IMR-90 (cell line): Measurements from ENCODE around the gene ST6GAL2. TPM values are rescaled to one million over a fixed set of nuclear protein-coding genes. Genes with fewer than 3 reads are reported as not detected.

Experiments
- ATAC-seq: fragments of 200-7000 bp; cut with Tn5 transposase; 2 replicates; pipeline ENCODE4 v1.9.1; 2020; ENCODE audit warnings: low read depth, mild to moderate bottlenecking, moderate library complexity
- BruUV-seq: library from RNA; stranded (reverse); fragments of 400-500 nt; replicated peaks from 2 replicates; lab custom pipeline; 2021; lab: Mats Ljungman, UMichigan
- CTCF ChIA-PET: fragments of 300-600 bp; formaldehyde crosslinking; extraction: SDS; loops from one replicate; lab custom pipeline; 2021; ENCODE audit warnings: antibody characterized with exemption; lab: Yijun Ruan, JAX
- POLR2A ChIA-PET: fragments of 300-600 bp; sonication (Branson Sonifier 250); formaldehyde crosslinking; loops from one replicate; lab custom pipeline; 2022; ENCODE audit warnings: antibody characterized with exemption; ENCODE audit not compliant: unreplicated experiment; lab: Charles Lee
- DNase-seq: peaks from one replicate; pipeline ENCODE4 v3.0.0; 2013
- H2AFZ ChIP-seq: replicated peaks from 2 replicates; pipeline ENCODE3; 2013; ENCODE audit warnings: low read length, mild to moderate bottlenecking; ENCODE audit not compliant: poor library complexity
- H2AK5ac ChIP-seq: 2 replicates; pipeline ENCODE4 v1.6.1; 2013; ENCODE audit warnings: low read depth, low read length, inconsistent platforms
- H2AK9ac ChIP-seq: replicated peaks from 2 replicates; pipeline ENCODE3; 2013; ENCODE audit warnings: mild to moderate bottlenecking, low read depth, low read length, moderate library complexity; ENCODE audit not compliant: poor library complexity
- H2BK120ac ChIP-seq: 2 replicates; pipeline ENCODE4 v1.6.1; 2013; ENCODE audit warnings: low read depth, low read length, inconsistent platforms
- H2BK15ac ChIP-seq: 3 replicates; pipeline ENCODE4 v1.6.1; 2013; ENCODE audit warnings: low read depth, low read length, inconsistent platforms
- H2BK20ac ChIP-seq: 2 replicates; pipeline ENCODE4 v1.6.1; 2013; ENCODE audit warnings: low read depth, mild to moderate bottlenecking, inconsistent platforms, low read length, moderate library complexity
- H2BK5ac ChIP-seq: 2 replicates; pipeline ENCODE4 v1.6.1; 2013; ENCODE audit warnings: mild to moderate bottlenecking, low read depth, low read length, inconsistent platforms; ENCODE audit not compliant: poor library complexity, severe bottlenecking
- H3K14ac ChIP-seq: replicated peaks from 2 replicates; pipeline ENCODE4 v1.6.1; 2013; ENCODE audit warnings: low read depth, low read length, inconsistent platforms
- H3K18ac ChIP-seq: 2 replicates; pipeline ENCODE4 v1.6.1; 2013; ENCODE audit warnings: low read depth, low read length, control low read depth
- H3K23ac ChIP-seq: 2 replicates; pipeline ENCODE4 v1.6.1; 2013; ENCODE audit warnings: low read depth, low read length, inconsistent platforms
- H3K27ac ChIP-seq: 2 replicates; pipeline ENCODE4 v1.5.1; 2013; ENCODE audit warnings: mild to moderate bottlenecking, control low read depth, low read length; ENCODE audit not compliant: insufficient read depth
- H3K27me3 ChIP-seq: 2 replicates; pipeline ENCODE4 v1.6.1; 2013; ENCODE audit warnings: low read length; ENCODE audit not compliant: control insufficient read depth, insufficient read depth
- H3K36me3 ChIP-seq: 2 replicates; pipeline ENCODE4 v1.6.1; 2013; ENCODE audit warnings: low read length, mixed read lengths; ENCODE audit not compliant: control insufficient read depth, insufficient read depth
- H3K4ac ChIP-seq: 2 replicates; pipeline ENCODE4 v1.6.1; 2013; ENCODE audit warnings: low read depth, low read length, inconsistent platforms
- H3K4me1 ChIP-seq: 2 replicates; pipeline ENCODE4 v1.6.1; 2013; ENCODE audit warnings: low read length, mixed read lengths; ENCODE audit not compliant: control insufficient read depth, insufficient read depth
- H3K4me2 ChIP-seq: 2 replicates; pipeline ENCODE4 v1.6.1; 2013; ENCODE audit warnings: low read depth, mild to moderate bottlenecking, control low read depth, low read length, moderate library complexity
- H3K4me3 ChIP-seq: 2 replicates; pipeline ENCODE4 v1.5.1; 2013; ENCODE audit warnings: low read depth, mild to moderate bottlenecking, control low read depth, low read length, moderate library complexity; ENCODE audit not compliant: insufficient read depth
- H3K56ac ChIP-seq: 2 replicates; pipeline ENCODE4 v1.6.1; 2013; ENCODE audit warnings: low read length, inconsistent platforms; ENCODE audit not compliant: insufficient read depth; ENCODE audit errors: extremely low read depth
- H3K79me1 ChIP-seq, 2 experiments: 2 replicates each; pipeline ENCODE4 v1.6.1; 2013; ENCODE audit warnings: low read length in 2 of 2, inconsistent platforms in 1 of 2, low read depth in 1 of 2
- H3K9ac ChIP-seq: 2 replicates; pipeline ENCODE4 v1.6.1; 2013; ENCODE audit warnings: low read depth, low read length, control low read depth
- H3K9me1 ChIP-seq: 2 replicates; pipeline ENCODE4 v1.6.1; 2013; ENCODE audit warnings: low read length, inconsistent platforms; ENCODE audit not compliant: insufficient read depth
- H3K9me3 ChIP-seq: 2 replicates; pipeline ENCODE4 v1.6.1; 2013; ENCODE audit warnings: low read length; ENCODE audit not compliant: control insufficient read depth, insufficient read depth
- H4K20me1 ChIP-seq: 2 replicates; pipeline ENCODE4 v1.6.1; 2013; ENCODE audit warnings: low read length, inconsistent platforms; ENCODE audit not compliant: insufficient read depth
- H4K5ac ChIP-seq: 2 replicates; pipeline ENCODE4 v1.6.1; 2013; ENCODE audit warnings: mild to moderate bottlenecking, low read depth, low read length, control low read depth
- H4K8ac ChIP-seq, 2 experiments: 2 replicates each; pipeline ENCODE4 v1.6.1; 2013; ENCODE audit warnings: low read depth in 2 of 2, low read length in 2 of 2, control low read depth in 1 of 2, inconsistent platforms in 1 of 2
- H4K91ac ChIP-seq: 2 replicates; pipeline ENCODE4 v1.6.1; 2013; ENCODE audit warnings: low read depth, low read length, inconsistent platforms; ENCODE audit not compliant: insufficient read depth
- BHLHE40 ChIP-seq: fragments of 150-350 bp; IDR thresholded peaks from 2 replicates; pipeline ENCODE4 v1.6.1; 2016; ENCODE audit warnings: mild to moderate bottlenecking, low read depth, low read length
- CEBPB ChIP-seq: IDR thresholded peaks from 2 replicates; pipeline ENCODE4 v1.6.1; 2012; ENCODE audit warnings: low read depth, low read length, improper control_type of control experiment
- CHD1 ChIP-seq: IDR thresholded peaks from 2 replicates; pipeline ENCODE4 v1.6.1; 2012; ENCODE audit warnings: low read depth, low read length, improper control_type of control experiment
- ELK1 ChIP-seq: fragments of 150-350 bp; IDR thresholded peaks from 2 replicates; pipeline ENCODE4 v1.6.1; 2016; ENCODE audit warnings: low read depth, mild to moderate bottlenecking, low read length, moderate library complexity, borderline replicate concordance
- MAZ ChIP-seq: IDR thresholded peaks from 2 replicates; pipeline ENCODE4 v1.6.1; 2012; ENCODE audit warnings: low read depth, mild to moderate bottlenecking, low read length, improper control_type of control experiment, moderate library complexity, borderline replicate concordance
- MXI1 ChIP-seq: IDR thresholded peaks from 2 replicates; pipeline ENCODE4 v1.6.1; 2012; ENCODE audit warnings: low read depth, mild to moderate bottlenecking, low read length, moderate library complexity, borderline replicate concordance
- NFE2L2 ChIP-seq: fragments of 150-350 bp; IDR thresholded peaks from 2 replicates; pipeline ENCODE4 v1.6.1; 2016; ENCODE audit warnings: low read depth, mild to moderate bottlenecking, low read length
- POLR2A ChIP-seq: IDR thresholded peaks from 2 replicates; pipeline ENCODE4 v1.6.1; 2012; ENCODE audit warnings: mild to moderate bottlenecking, low read depth, low read length
- RAD21 ChIP-seq: IDR thresholded peaks from 2 replicates; pipeline ENCODE4 v1.6.1; 2012; ENCODE audit warnings: low read length, improper control_type of control experiment
- RCOR1 ChIP-seq: IDR thresholded peaks from 2 replicates; pipeline ENCODE4 v1.6.1; 2012; ENCODE audit warnings: mild to moderate bottlenecking, low read length, improper control_type of control experiment; ENCODE audit not compliant: insufficient replicate concordance
- RFX5 ChIP-seq: IDR thresholded peaks from 2 replicates; pipeline ENCODE4 v1.8.0; 2012; ENCODE audit warnings: low read depth, mild to moderate bottlenecking, low read length, moderate library complexity
- SMC3 ChIP-seq: fragments of 150-350 bp; IDR thresholded peaks from 2 replicates; pipeline ENCODE4 v1.6.1; 2016; ENCODE audit warnings: low read depth, mild to moderate bottlenecking, antibody characterized with exemption, low read length, moderate library complexity
- USF2 ChIP-seq: fragments of 150-350 bp; IDR thresholded peaks from 2 replicates; pipeline ENCODE4 v1.6.1; 2017; ENCODE audit warnings: mild to moderate bottlenecking, antibody characterized with exemption, low read length, low read depth
- WGBS, 2 experiments: methylation state at CpG; one replicate each; pipeline versions ENCODE4 v1.1.5 to v1.1.7; 2013; ENCODE audit warnings: missing lambda C conversion rate in 2 of 2; ENCODE audit not compliant: insufficient read length in 1 of 2; ENCODE audit errors: extremely low coverage in 2 of 2; 5-methylcytosine and 5-hydroxymethylcytosine counted together
- dilution Hi-C: fragments of 300-500 bp; cut with HindIII; formaldehyde crosslinking; loops from one replicate; pipeline ENCODE4 v1.14.3; 2018; ENCODE audit warnings: low sequenced_read_pairs; ENCODE audit not compliant: unreplicated experiment
- in situ Hi-C: fragments of 300-500 bp; cut with MboI; formaldehyde crosslinking; loops from 3 replicates; pipeline ENCODE4 v1.14.3; 2019; ENCODE audit warnings: low sequenced_read_pairs, inconsistent platforms, mixed read lengths
- intact Hi-C: fragments of 100-400 bp; cut with micrococcal nuclease; formaldehyde crosslinking; loops from 2 replicates; pipeline ENCODE4 v1.10.0; 2022
- polyA plus RNA-seq, 3 experiments: library from polyadenylated mRNA; depleted of rRNA; stranded (reverse); fragments of >200 nt; gene quantifications; 2 replicates each; pipeline ENCODE4 v1.2.3, GENCODE V29; 2012; ENCODE audit warnings: low replicate concordance in 1 of 3
- total RNA-seq: library from RNA; depleted of rRNA; stranded (reverse); fragments of >200 nt; gene quantifications from 2 replicates; pipeline ENCODE4 v1.2.3, GENCODE V29; 2012

The ST6GAL2 gene
- total and polyA plus RNA-seq, 2 of the 4 experiments (the other 2 are of a cell fraction) = not detected

GRCh38 chr2:106759966-106760365 lies 126.0 kb downstream of the ST6GAL2 start:
- WGBS, 2 experiments = no CpG with 5 or more reads among the region's 2 CpGs
- no peak overlapping the region for H2BK15ac ChIP-seq
- no peaks in the 10 kb centered on the region for H3K79me1 ChIP-seq
- no peaks in the 10 kb centered on the region for H4K20me1 ChIP-seq
- dilution Hi-C loops = no loop called here
- no peak overlapping the region for H2AK5ac ChIP-seq
- H3K36me3 ChIP-seq = no peaks in the 10 kb centered on the region
- H4K8ac ChIP-seq = no peak overlapping the region
- H3K14ac ChIP-seq = no peak overlapping the region
- BruUV-seq = no TSS peak
- no peak overlapping the region for H3K4ac ChIP-seq
- no peaks in the 10 kb centered on the region for H3K27me3 ChIP-seq
- H3K56ac ChIP-seq = no peak overlapping the region
- no peak overlapping the region for H2BK20ac ChIP-seq
- no peak for TF ChIP-seq POLR2A
- no peak for TF ChIP-seq CHD1
- no peak for TF ChIP-seq RCOR1
- no peak for TF ChIP-seq MAZ
- no peak for TF ChIP-seq ELK1
- no peak for TF ChIP-seq MXI1
- TF ChIP-seq RAD21 = no peak
- TF ChIP-seq SMC3 = no peak
- no peak for TF ChIP-seq RFX5
- TF ChIP-seq BHLHE40 = no peak
- no peak for TF ChIP-seq CEBPB
- TF ChIP-seq USF2 = no peak
- TF ChIP-seq NFE2L2 = no peak
- no peak overlapping the region for H2BK5ac ChIP-seq
- no peak overlapping the region for H3K4me2 ChIP-seq
- H3K18ac ChIP-seq = no peak overlapping the region
- no peak overlapping the region for H3K23ac ChIP-seq
- intact Hi-C loops = no loop called here
- no peak overlapping the region for H2AK9ac ChIP-seq
- in situ Hi-C loops = no loop called here
- no peaks in the 10 kb centered on the region for H3K4me1 ChIP-seq
- ChIA-PET CTCF (no interaction called here), POLR2A (no interaction called here)
- no peak overlapping the region for H2BK120ac ChIP-seq
- no peak overlapping the region for H4K91ac ChIP-seq
- H3K9me1 ChIP-seq = no peaks in the 10 kb centered on the region
- no peak overlapping the region for H2AFZ ChIP-seq
- 0 out of 2 replicates have a peak, but pooled peaks cover 1% of the 10 kb centered on the region for H3K9me3 ChIP-seq
- ATAC-seq (no peak), DNase-seq (no peak)
- no peak overlapping the region for H4K5ac ChIP-seq
- H3K27ac ChIP-seq = no peak overlapping the region
- H3K9ac ChIP-seq = no peak overlapping the region
- no peak overlapping the region for H3K4me3 ChIP-seq
